GM23338 (cell line): ENCODE data around the gene CBFA2T3. TPM values are rescaled to one million over a fixed set of nuclear protein-coding genes. Genes with fewer than 3 reads are reported as not detected.

Source experiments
- ATAC-seq: fragments of 200-7000 bp; cut with Tn5 transposase; 3 replicates; pipeline ENCODE4 v1.9.1; 2020
- DNase-seq: peaks from one replicate; pipeline ENCODE4 v3.0.0-alpha.2; 2015; ENCODE audit warnings: low spot score
- H2AFZ ChIP-seq: fragments of 200-600 bp; sonication (generic); 2 replicates; pipeline ENCODE4 v1.8.0; 2016; ENCODE audit warnings: antibody characterized with exemption, mild to moderate bottlenecking, moderate library complexity
- H3F3A ChIP-seq: fragments of 200-600 bp; sonication (generic); replicated peaks from 2 replicates; pipeline ENCODE4 v1.8.0; 2017; ENCODE audit warnings: antibody characterized with exemption, mixed run types, low read depth
- H3K27ac ChIP-seq: fragments of 200-600 bp; sonication (generic); 2 replicates; pipeline ENCODE4 v1.6.1; 2016; ENCODE audit warnings: low read depth
- H3K27me3 ChIP-seq: fragments of 200-600 bp; sonication (generic); 2 replicates; pipeline ENCODE4 v1.8.0; 2016; ENCODE audit warnings: mild to moderate bottlenecking, mixed run types, moderate library complexity; ENCODE audit not compliant: insufficient read depth
- H3K36me3 ChIP-seq: fragments of 200-600 bp; sonication (generic); 2 replicates; pipeline ENCODE4 v1.8.0; 2016; ENCODE audit warnings: mild to moderate bottlenecking; ENCODE audit not compliant: insufficient read depth
- H3K4me1 ChIP-seq: fragments of 200-600 bp; sonication (generic); 2 replicates; pipeline ENCODE4 v1.8.0; 2016; ENCODE audit warnings: mild to moderate bottlenecking, moderate library complexity; ENCODE audit not compliant: insufficient read depth
- H3K4me2 ChIP-seq: fragments of 200-600 bp; sonication (generic); 2 replicates; pipeline ENCODE4 v1.7.1; 2017; ENCODE audit warnings: mixed run types
- H3K4me3 ChIP-seq: fragments of 200-600 bp; sonication (generic); 2 replicates; pipeline ENCODE4 v1.6.1; 2016; ENCODE audit warnings: mixed run types
- H3K79me2 ChIP-seq: fragments of 200-600 bp; sonication (generic); replicated peaks from 2 replicates; pipeline ENCODE4 v1.8.0; 2017; ENCODE audit warnings: mild to moderate bottlenecking; ENCODE audit not compliant: insufficient read depth
- H3K9me2 ChIP-seq: fragments of 200-600 bp; sonication (generic); 2 replicates; pipeline ENCODE4 v1.8.0; 2017; ENCODE audit not compliant: insufficient read depth
- H4K20me1 ChIP-seq: fragments of 200-600 bp; sonication (generic); replicated peaks from 2 replicates; pipeline ENCODE4 v1.8.0; 2017; ENCODE audit warnings: mild to moderate bottlenecking; ENCODE audit not compliant: insufficient read depth
- H3K27ac Mint-ChIP-seq: 2 replicates; pipeline ENCODE4 v1.8.0; 2020; ENCODE audit warnings: inconsistent platforms, mild to moderate bottlenecking, moderate library complexity, mixed read lengths
- H3K27me3 Mint-ChIP-seq: 3 replicates; pipeline ENCODE4 v1.8.0; 2022; ENCODE audit warnings: low read depth, mild to moderate bottlenecking, moderate library complexity, mixed read lengths, inconsistent platforms; ENCODE audit not compliant: insufficient read depth, poor library complexity
- H3K36me3 Mint-ChIP-seq: 3 replicates; pipeline ENCODE4 v1.8.0; 2021; ENCODE audit warnings: low read depth, mild to moderate bottlenecking, inconsistent platforms, moderate library complexity, mixed read lengths
- H3K4me1 Mint-ChIP-seq: 3 replicates; pipeline ENCODE4 v1.8.0; 2020; ENCODE audit warnings: mild to moderate bottlenecking, inconsistent platforms, mixed read lengths
- H3K4me3 Mint-ChIP-seq: 3 replicates; pipeline ENCODE4 v1.8.0; 2021; ENCODE audit warnings: moderate library complexity, mild to moderate bottlenecking, inconsistent platforms, mixed read lengths
- H3K9me3 Mint-ChIP-seq: 3 replicates; pipeline ENCODE4 v1.8.0; 2020; ENCODE audit warnings: moderate library complexity, mild to moderate bottlenecking, inconsistent platforms, mixed read lengths
- CREB1 ChIP-seq: fragments of 250-450 bp; sonication (Bioruptor Pico); IDR thresholded peaks from 2 replicates; pipeline ENCODE4 v1.5.0; 2020; ENCODE audit warnings: low read depth, mild to moderate bottlenecking, moderate library complexity
- CTCF ChIP-seq, 2 experiments: fragments of 200-600 bp in 1 of 2; sonication (generic) in 1 of 2; conservative IDR thresholded peaks; 2 replicates each; pipeline versions ENCODE4 v1.5.1 to v1.6.1; 2016 to 2017; ENCODE audit warnings: antibody characterized with exemption in 2 of 2, low read depth in 2 of 2, mild to moderate bottlenecking in 2 of 2, moderate library complexity in 1 of 2
- EZH2 ChIP-seq: fragments of 200-600 bp; sonication (generic); IDR thresholded peaks from one replicate; pipeline ENCODE4 v1.8.0; 2017; ENCODE audit warnings: antibody characterized with exemption, mild to moderate bottlenecking, low read depth; ENCODE audit not compliant: unreplicated experiment
- EZH2phosphoT487 ChIP-seq: fragments of 200-600 bp; sonication (generic); IDR thresholded peaks from one replicate; pipeline ENCODE4 v1.8.1; 2018; ENCODE audit warnings: antibody characterized with exemption; ENCODE audit not compliant: unreplicated experiment
- JUNB ChIP-seq: IDR thresholded peaks from one replicate; pipeline ENCODE4 v1.6.1; 2016; ENCODE audit warnings: antibody characterized with exemption; ENCODE audit not compliant: unreplicated experiment
- NANOG ChIP-seq: IDR thresholded peaks from 2 replicates; pipeline ENCODE4 v1.6.1; 2016; ENCODE audit warnings: antibody characterized with exemption, borderline replicate concordance
- REST ChIP-seq: IDR thresholded peaks from one replicate; pipeline ENCODE4 v1.6.1; 2018; ENCODE audit warnings: antibody characterized with exemption; ENCODE audit not compliant: unreplicated experiment
- STAT1 ChIP-seq: IDR thresholded peaks from one replicate; pipeline ENCODE4 v1.6.1; 2016; ENCODE audit warnings: antibody characterized with exemption; ENCODE audit not compliant: unreplicated experiment
- ZNF114 ChIP-seq: fragments of 250-450 bp; sonication (Bioruptor Pico); IDR thresholded peaks from 2 replicates; pipeline ENCODE4 v1.5.0; 2020; ENCODE audit warnings: mild to moderate bottlenecking, moderate library complexity
- ZNF331 ChIP-seq: fragments of 250-450 bp; sonication (Bioruptor Pico); IDR thresholded peaks from 2 replicates; pipeline ENCODE4 v1.5.0; 2020; ENCODE audit warnings: low read depth, mild to moderate bottlenecking, moderate library complexity
- ZNF462 ChIP-seq: fragments of 250-450 bp; sonication (Bioruptor Pico); IDR thresholded peaks from 2 replicates; pipeline ENCODE4 v1.5.0; 2020; ENCODE audit warnings: mild to moderate bottlenecking, moderate library complexity
- polyA plus RNA-seq: library from polyadenylated mRNA; unstranded; fragments of >200 nt; fragmentation: Nextera tagmentation; extraction: Ambion mirVana; gene quantifications from 2 replicates; pipeline ENCODE4 v1.2.1, GENCODE V29; 2016
- total RNA-seq: library from RNA; depleted of rRNA; stranded (reverse); fragments of >200 nt; shearing (Covaris generic); gene quantifications from 2 replicates; pipeline ENCODE4 v1.2.3, GENCODE V29; 2014

The CBFA2T3 gene
- total and polyA plus RNA-seq, 2 experiments from 2014 or later, result 0.87 to 1.5 TPM

- Histone ChIP-seq H3K79me2 (no peaks in the 10 kb centered on the region), H3K27ac (no peak overlapping the region), H3K4me2 (no peak overlapping the region), H3K27me3 (no peaks in the 10 kb centered on the region), H4K20me1 (no peaks in the 10 kb centered on the region), H3K4me3 (no peak overlapping the region), H2AFZ (no peak overlapping the region), H3K36me3 (no peaks in the 10 kb centered on the region), H3K4me1 (no peaks in the 10 kb centered on the region), H3F3A (no peaks in the 10 kb centered on the region), H3K9me2 (no peaks in the 10 kb centered on the region)
- no peak for ATAC-seq
- no peak for TF ChIP-seq STAT1
- no peak for TF ChIP-seq ZNF462 (CRISPR knock-in tag)
- no peak for TF ChIP-seq EZH2phosphoT487
- no peak for TF ChIP-seq EZH2
- no peak for TF ChIP-seq CTCF (conservative IDR thresholded peaks at IDR 0.05; ENCODE audit: low read depth in 2 of 2)
- TF ChIP-seq ZNF331 (CRISPR knock-in tag), result no peak
- TF ChIP-seq ZNF114 (CRISPR knock-in tag), result no peak
- TF ChIP-seq REST, result no peak
- TF ChIP-seq CREB1 (CRISPR knock-in tag), result no peak
- no peak for TF ChIP-seq JUNB
- TF ChIP-seq NANOG, result no peak
- peaks cover 21% of the 10 kb centered on the region for H3K27me3 Mint-ChIP-seq
- no peaks in the 10 kb centered on the region; the same call in 2 of the 3 replicates for H3K4me1 Mint-ChIP-seq
- H3K9me3 Mint-ChIP-seq, result no peaks in the 10 kb centered on the region; the same call in none of the 3 replicates
- H3K36me3 Mint-ChIP-seq, result no peaks in the 10 kb centered on the region; the same call in 2 of the 3 replicates
- DNase-seq, result no peak
- H3K27ac Mint-ChIP-seq, result no peak overlapping the region
- no peak overlapping the region for H3K4me3 Mint-ChIP-seq
Observed at GRCh38 chr16:88879788-88880055, 97.3 kb downstream of the CBFA2T3 start.
